Tibial nerve (tissue), 4 donors: Measurements from ENCODE around the gene PRSS50. TPM values are rescaled to one million over a fixed set of nuclear protein-coding genes. Genes with fewer than 3 reads are reported as not detected.

ENCODE experiments used
- DNase-seq, 2 donors: peaks; one replicate each; pipeline ENCODE4 v3.0.0-alpha.2; 2019; ENCODE audit warnings: low spot score in 2 of 2
- H3K27ac ChIP-seq, 4 donors: fragments of 200-600 bp; sonication (generic) in 3 of 4; one replicate each; pipeline ENCODE4 v1.5.1; 2017 to 2019; ENCODE audit warnings: mild to moderate bottlenecking in 1 of 4
- H3K27me3 ChIP-seq, 2 donors: fragments of 200-600 bp; sonication (generic) in 1 of 2; one replicate each; pipeline versions ENCODE4 v1.5.1 to v1.6.0; 2017 to 2019
- H3K36me3 ChIP-seq, 3 donors: fragments of 200-600 bp; sonication (generic); one replicate each; pipeline ENCODE4 v1.5.1; 2018 to 2019
- H3K4me1 ChIP-seq, 4 donors: fragments of 200-600 bp; sonication (generic) in 3 of 4; one replicate each; pipeline ENCODE4 v1.5.1; 2017 to 2019
- H3K4me3 ChIP-seq, 4 donors: fragments of 200-600 bp; sonication (generic) in 3 of 4; one replicate each; pipeline ENCODE4 v1.5.1; 2017 to 2019; ENCODE audit warnings: mild to moderate bottlenecking in 1 of 4, moderate library complexity in 1 of 4
- H3K9me3 ChIP-seq, 4 donors: fragments of 200-600 bp; sonication (generic) in 3 of 4; one replicate each; pipeline ENCODE4 v1.5.1; 2017 to 2019
- CTCF ChIP-seq, 5 experiments: fragments of 200-600 bp in 3 of 5; fragments of 450-650 bp in 2 of 5; sonication (generic) in 3 of 5; IDR thresholded peaks; one replicate each; pipeline ENCODE4 v1.5.1; 2016 to 2019; ENCODE audit warnings: antibody characterized with exemption in 5 of 5, mild to moderate bottlenecking in 3 of 5, moderate library complexity in 2 of 5
- EP300 ChIP-seq, 2 donors: sonication (generic); formaldehyde crosslinking; IDR thresholded peaks; one replicate each; pipeline ENCODE4 v1.6.1; 2017; ENCODE audit warnings: antibody characterized with exemption in 2 of 2, mild to moderate bottlenecking in 1 of 2
- POLR2A ChIP-seq, 2 donors: fragments of 450-650 bp; IDR thresholded peaks; one replicate each; pipeline ENCODE4 v1.6.1; 2017; ENCODE audit warnings: antibody characterized with exemption in 2 of 2, mild to moderate bottlenecking in 2 of 2, moderate library complexity in 2 of 2
- whole genome bisulfite sequencing, 2 donors: methylation state at CpG; one replicate each; pipeline ENCODE4 v1.1.5; 2018; 5-methylcytosine and 5-hydroxymethylcytosine counted together
- total RNA-seq, 4 donors: library from RNA; depleted of rRNA; stranded (reverse); fragments of >200 nt; gene quantifications; one replicate each; pipeline ENCODE4 v1.1.0, GENCODE V29; 2016

The PRSS50 gene
- total RNA-seq, 4 donors from 2014 or later: 0.22 to 0.42 TPM; not detected in 2

- 86% methylated on average over 5 of the region's 5 CpGs for WGBS, 2 donors
Measured at GRCh38 chr3:46679681-46680080, 38.0 kb downstream of the PRSS50 start.

GRCh38 chr3:46678280-46678679 is 39.4 kb downstream of the PRSS50 start:
- Histone ChIP-seq H3K4me1 (no peaks in the 10 kb centered on the region), H3K27ac (no peak overlapping the region), H3K27me3 (no peaks in the 10 kb centered on the region), H3K9me3 (no peaks in the 10 kb centered on the region), H3K4me3 (no peak overlapping the region), H3K36me3 (peaks cover 0 to 10% (median 0%) of the 10 kb centered on the region in 3 donors)
- 85 to 97% methylated on average over 4 to 5 of the region's 6 CpGs for WGBS, 2 donors
- no peak for TF ChIP-seq POLR2A (IDR thresholded peaks at IDR 0.05)
- TF ChIP-seq CTCF (IDR thresholded peaks at IDR 0.05): no peak
- no peak for TF ChIP-seq EP300 (IDR thresholded peaks at IDR 0.05)
- no peak for DNase-seq

More at GRCh38 chr3:46679681-46680080, 38.0 kb downstream of the PRSS50 start:
- TF ChIP-seq CTCF (IDR thresholded peaks at IDR 0.05) (no peak), POLR2A (IDR thresholded peaks at IDR 0.05) (no peak), EP300 (IDR thresholded peaks at IDR 0.05) (no peak)
- Histone ChIP-seq H3K4me3 (no peak overlapping the region), H3K27ac (no peak overlapping the region), H3K9me3 (no peaks in the 10 kb centered on the region), H3K36me3 (peaks cover 0 to 11% (median 0%) of the 10 kb centered on the region in 3 donors), H3K4me1 (no peaks in the 10 kb centered on the region), H3K27me3 (no peaks in the 10 kb centered on the region)
- no peak for DNase-seq

- no peaks in the 10 kb centered on the region for H3K27me3 ChIP-seq
- H3K9me3 ChIP-seq: no peaks in the 10 kb centered on the region
- H3K36me3 ChIP-seq: peaks cover 0 to 7% (median 0%) of the 10 kb centered on the region in 3 donors
- H3K27ac ChIP-seq: no peak overlapping the region
- no peaks in the 10 kb centered on the region for H3K4me1 ChIP-seq
- H3K4me3 ChIP-seq: no peak overlapping the region
- no peak for DNase-seq
- 46 to 48% methylated on average over 6 of the region's 6 CpGs for WGBS, 2 donors
- no peak for TF ChIP-seq POLR2A (IDR thresholded peaks at IDR 0.05)
- no peak for TF ChIP-seq CTCF (IDR thresholded peaks at IDR 0.05)
- TF ChIP-seq EP300 (IDR thresholded peaks at IDR 0.05): no peak
Measured at GRCh38 chr3:46677411-46677726, 40.3 kb downstream of the PRSS50 start.

- H3K9me3 ChIP-seq: no peaks in the 10 kb centered on the region
- H3K27ac ChIP-seq: no peak overlapping the region
- H3K36me3 ChIP-seq: peaks cover 0 to 7% (median 0%) of the 10 kb centered on the region in 3 donors
- WGBS, 2 donors: 76 to 83% methylated on average over 14 to 16 of the region's 16 CpGs
- no peaks in the 10 kb centered on the region for H3K4me1 ChIP-seq
- no peak overlapping the region for H3K4me3 ChIP-seq
- no peak for DNase-seq
- no peak for TF ChIP-seq CTCF (IDR thresholded peaks at IDR 0.05)
- TF ChIP-seq POLR2A (IDR thresholded peaks at IDR 0.05): no peak
- no peak for TF ChIP-seq EP300 (IDR thresholded peaks at IDR 0.05)
- no peaks in the 10 kb centered on the region for H3K27me3 ChIP-seq
Measured at GRCh38 chr3:46676601-46677410, 40.9 kb downstream of the PRSS50 start.

- no peaks in the 10 kb centered on the region for H3K4me1 ChIP-seq
- peaks cover 0 to 5% (median 0%) of the 10 kb centered on the region in 3 donors for H3K36me3 ChIP-seq
- no peaks in the 10 kb centered on the region for H3K9me3 ChIP-seq
- H3K4me3 ChIP-seq: no peak overlapping the region
- no peak overlapping the region for H3K27ac ChIP-seq
- no peak for DNase-seq
- WGBS, 2 donors: 63 to 66% methylated on average over 7 to 9 of the region's 9 CpGs
- no peak for TF ChIP-seq CTCF (IDR thresholded peaks at IDR 0.05)
- no peak for TF ChIP-seq POLR2A (IDR thresholded peaks at IDR 0.05)
- TF ChIP-seq EP300 (IDR thresholded peaks at IDR 0.05): no peak
- no peaks in the 10 kb centered on the region for H3K27me3 ChIP-seq
Measured at GRCh38 chr3:46675843-46676567, 41.7 kb downstream of the PRSS50 start.
